Liver (tissue), 9 donors: ENCODE measurements around the gene LMNB1. TPM values are rescaled to one million over a fixed set of nuclear protein-coding genes. Genes with fewer than 3 reads are reported as not detected.

Experiments used
- DNase-seq: peaks from one replicate; pipeline ENCODE4 v3.0.0-alpha.2; 2017; ENCODE audit warnings: low spot score
- H3K27ac ChIP-seq, 2 donors: one replicate each; pipeline ENCODE4 v1.7.0; 2013; ENCODE audit warnings: inconsistent platforms in 2 of 2, low read length in 2 of 2, control low read depth in 1 of 2, low read depth in 1 of 2, mild to moderate bottlenecking in 1 of 2
- H3K27me3 ChIP-seq, 4 donors: one replicate each; pipeline versions ENCODE4 v1.6.1 to v1.7.0; 2013; ENCODE audit warnings: low read length in 3 of 4, inconsistent platforms in 1 of 4, mild to moderate bottlenecking in 1 of 4, moderate library complexity in 1 of 4; ENCODE audit not compliant: control insufficient read depth in 4 of 4, insufficient read depth in 4 of 4
- H3K36me3 ChIP-seq, 4 donors: one replicate each; pipeline versions ENCODE4 v1.6.1 to v1.7.0; 2013; ENCODE audit warnings: low read length in 3 of 4, mild to moderate bottlenecking in 3 of 4, low read depth in 1 of 4, moderate library complexity in 1 of 4; ENCODE audit not compliant: control insufficient read depth in 4 of 4, insufficient read depth in 3 of 4
- H3K4me1 ChIP-seq, 4 donors: one replicate each; pipeline versions ENCODE4 v1.6.1 to v1.7.0; 2013; ENCODE audit warnings: low read length in 3 of 4, mild to moderate bottlenecking in 3 of 4, moderate library complexity in 1 of 4; ENCODE audit not compliant: control insufficient read depth in 4 of 4, insufficient read depth in 4 of 4
- H3K4me3 ChIP-seq, 3 donors: one replicate each; pipeline versions ENCODE4 v1.6.1 to v1.7.0; 2013; ENCODE audit warnings: low read length in 3 of 3, control low read depth in 1 of 3, low read depth in 1 of 3, mild to moderate bottlenecking in 1 of 3
- H3K9ac ChIP-seq, 2 donors: one replicate each; pipeline ENCODE4 v1.7.0; 2013; ENCODE audit warnings: low read length in 2 of 2, mild to moderate bottlenecking in 2 of 2, moderate library complexity in 2 of 2, control low read depth in 1 of 2, low read depth in 1 of 2
- H3K9me3 ChIP-seq, 4 donors: one replicate each; pipeline versions ENCODE4 v1.6.1 to v1.7.0; 2013; ENCODE audit warnings: low read length in 3 of 4; ENCODE audit not compliant: control insufficient read depth in 4 of 4
- ATF3 ChIP-seq: IDR thresholded peaks from 2 replicates; pipeline ENCODE4 v1.6.1; 2016; ENCODE audit warnings: antibody characterized with exemption
- CTCF ChIP-seq: fragments of 150-350 bp; IDR thresholded peaks from 2 replicates; pipeline ENCODE4 v1.5.1; 2017; ENCODE audit warnings: improper control_type of control experiment, low read depth, low read length; ENCODE audit not compliant: missing input control
- EGR1 ChIP-seq, 2 donors: IDR thresholded peaks; 2 replicates each; pipeline ENCODE4 v1.6.1; 2016 to 2018; ENCODE audit warnings: antibody characterized with exemption in 2 of 2, low read depth in 2 of 2
- FOXA1 ChIP-seq: IDR thresholded peaks from 2 replicates; pipeline ENCODE4 v1.6.1; 2016; ENCODE audit warnings: antibody characterized with exemption
- FOXA2 ChIP-seq: IDR thresholded peaks from 2 replicates; pipeline ENCODE4 v1.6.1; 2016; ENCODE audit warnings: antibody characterized with exemption
- GABPA ChIP-seq, 2 donors: IDR thresholded peaks in 1 of 2; conservative IDR thresholded peaks in 1 of 2; 2 replicates each; pipeline ENCODE4 v1.6.1; 2016; ENCODE audit warnings: antibody characterized with exemption in 2 of 2, mild to moderate bottlenecking in 1 of 2, moderate library complexity in 1 of 2
- HNF4A ChIP-seq, 2 donors: conservative IDR thresholded peaks; 2 replicates each; pipeline ENCODE4 v1.6.1; 2016; ENCODE audit warnings: antibody characterized with exemption in 2 of 2, mild to moderate bottlenecking in 2 of 2
- HNF4G ChIP-seq: IDR thresholded peaks from 2 replicates; pipeline ENCODE4 v1.6.1; 2016; ENCODE audit warnings: antibody characterized with exemption
- JUND ChIP-seq, 2 donors: IDR thresholded peaks; 2 replicates each; pipeline ENCODE4 v1.6.1; 2016; ENCODE audit warnings: antibody characterized with exemption in 2 of 2
- MAX ChIP-seq: IDR thresholded peaks from 2 replicates; pipeline ENCODE4 v1.6.1; 2016; ENCODE audit warnings: antibody characterized with exemption
- RAD21 ChIP-seq, 2 donors: IDR thresholded peaks; 2 replicates each; pipeline ENCODE4 v1.6.1; 2016; ENCODE audit warnings: antibody characterized with exemption in 2 of 2, mild to moderate bottlenecking in 2 of 2
- RXRA ChIP-seq, 2 donors: IDR thresholded peaks; 2 replicates each; pipeline ENCODE4 v1.6.1; 2017 to 2018; ENCODE audit warnings: antibody characterized with exemption in 2 of 2, mild to moderate bottlenecking in 1 of 2
- ZBTB33 ChIP-seq: IDR thresholded peaks from 2 replicates; pipeline ENCODE4 v1.6.1; 2016; ENCODE audit warnings: antibody characterized with exemption
- WGBS: extraction: QIAGEN DNeasy Blood & Tissue Kit; methylation state at CpG from one replicate; pipeline ENCODE4 v1.1.7; 2013; 5-methylcytosine and 5-hydroxymethylcytosine counted together
- polyA plus RNA-seq, 2 donors: library from polyadenylated mRNA; stranded (reverse) in 1 of 2; unstranded in 1 of 2; fragments of 200-250 nt in 1 of 2; fragments of >200 nt in 1 of 2; fragmentation: Nextera tagmentation in 1 of 2; extraction: Ambion mirVana in 1 of 2; gene quantifications; one replicate each; pipeline versions ENCODE4 v1.2.1 to v1.2.3, GENCODE V29; 2013 to 2015
- total RNA-seq, 2 donors: library from RNA; depleted of rRNA; stranded (reverse); fragments of >200 nt; gene quantifications; one replicate each; pipeline ENCODE4 v1.2.3, GENCODE V29; 2014
- donor health status: healthy.
- donor health status: healthy.
- donor health status: healthy.
- donor health status: healthy.
- donor health status: healthy.

LMNB1 gene
- total and polyA plus RNA-seq, 4 donors, result 0.57 to 45.7 (median 5.6) TPM

GRCh38 chr5:126826619-126827215, 49.8 kb downstream of the LMNB1 start:
- no peak overlapping the region for H3K27ac ChIP-seq
- H3K36me3 ChIP-seq, result peaks cover 0 to 17% (median 10%) of the 10 kb centered on the region in 4 donors
- WGBS, result 82% methylated on average over 3 of the region's 3 CpGs
- TF ChIP-seq FOXA1 (no peak), ATF3 (no peak), ZBTB33 (no peak), CTCF (no peak), HNF4G (no peak)
- DNase-seq, result no peak
- no peaks in the 10 kb centered on the region for H3K27me3 ChIP-seq
- H3K4me3 ChIP-seq, result no peak overlapping the region
- H3K9me3 ChIP-seq, result no peaks in the 10 kb centered on the region
- no peak overlapping the region for H3K9ac ChIP-seq
- H3K4me1 ChIP-seq, result no peaks in the 10 kb centered on the region

- Histone ChIP-seq H3K9ac (no peak overlapping the region), H3K36me3 (peaks cover 0 to 21% (median 15%) of the 10 kb centered on the region in 4 donors)
These were observed 52.2 kb downstream of the LMNB1 start for GRCh38 chr5:126829098-126829497.

GRCh38 chr5:126830061-126830460, 53.1 kb downstream of the LMNB1 start:
- DNase-seq, result no peak
- H3K9me3 ChIP-seq, result no peaks in the 10 kb centered on the region
- peaks cover 0 to 21% (median 15%) of the 10 kb centered on the region in 4 donors for H3K36me3 ChIP-seq
- no peaks in the 10 kb centered on the region for H3K4me1 ChIP-seq
- no peak for TF ChIP-seq JUND (IDR thresholded peaks at IDR 0.05)
- WGBS, result 97% methylated on average over 5 of the region's 5 CpGs
- no peak overlapping the region for H3K27ac ChIP-seq
- H3K27me3 ChIP-seq, result no peaks in the 10 kb centered on the region
- H3K4me3 ChIP-seq, result no peak overlapping the region
- H3K9ac ChIP-seq, result no peak overlapping the region

More at GRCh38 chr5:126829098-126829497, 52.2 kb downstream of the LMNB1 start:
- Histone ChIP-seq H3K4me1 (no peaks in the 10 kb centered on the region), H3K27me3 (no peaks in the 10 kb centered on the region), H3K4me3 (no peak overlapping the region), H3K9me3 (no peaks in the 10 kb centered on the region), H3K27ac (no peak overlapping the region)
- TF ChIP-seq HNF4G (no peak), RAD21 (IDR thresholded peaks at IDR 0.05) (no peak), HNF4A (conservative IDR thresholded peaks at IDR 0.05) (no peak), ATF3 (no peak), JUND (IDR thresholded peaks at IDR 0.05) (no peak), FOXA1 (no peak), MAX (no peak), RXRA (IDR thresholded peaks at IDR 0.05) (no peak), EGR1 (IDR thresholded peaks at IDR 0.05; ENCODE audit: low read depth in 2 of 2) (no peak), GABPA (IDR thresholded peaks at IDR 0.05 in 1 of 2, conservative IDR thresholded peaks at IDR 0.05 in 1 of 2) (no peak), FOXA2 (no peak)
- WGBS, result 97% methylated on average over 5 of the region's 5 CpGs
- no peak for DNase-seq
